GM12878 (cell line): ENCODE measurements around the gene SLC43A1. TPM values are rescaled to one million over a fixed set of nuclear protein-coding genes. Genes with fewer than 3 reads are reported as not detected.

Experiments
- BHLHE40 ChIP-seq, 2 experiments: fragments of 450-650 bp in 1 of 2; IDR thresholded peaks; 2 replicates each; pipeline ENCODE4 v1.6.1; 2011 to 2017; ENCODE audit warnings: low read depth in 2 of 2, borderline replicate concordance in 1 of 2, improper control_type of control experiment in 1 of 2, low read length in 1 of 2, mild to moderate bottlenecking in 1 of 2
- CUX1 ChIP-seq: IDR thresholded peaks from 2 replicates; pipeline ENCODE4 v1.6.1; 2012; ENCODE audit warnings: improper control_type of control experiment, low read depth, low read length; ENCODE audit not compliant: insufficient replicate concordance
- HSF1 ChIP-seq: fragments of 150-350 bp; IDR thresholded peaks from 2 replicates; pipeline ENCODE4 v1.6.1; 2014; ENCODE audit warnings: mild to moderate bottlenecking, low read depth, low read length
- IRF5 ChIP-seq: fragments of 450-650 bp; IDR thresholded peaks from 2 replicates; pipeline ENCODE4 v1.6.1; 2017; ENCODE audit warnings: borderline replicate concordance
- JUNB ChIP-seq: IDR thresholded peaks from 2 replicates; pipeline ENCODE4 v1.6.1; 2016; ENCODE audit warnings: antibody characterized with exemption, mild to moderate bottlenecking
- NFYA ChIP-seq: IDR thresholded peaks from 2 replicates; pipeline ENCODE4 v1.6.1; 2011; ENCODE audit warnings: low read depth, mild to moderate bottlenecking, low read length, improper control_type of control experiment, borderline replicate concordance
- NFYB ChIP-seq: IDR thresholded peaks from 2 replicates; pipeline ENCODE4 v1.6.1; 2011; ENCODE audit warnings: low read depth, mild to moderate bottlenecking, low read length, improper control_type of control experiment, moderate library complexity; ENCODE audit not compliant: insufficient read depth
- NKRF ChIP-seq: fragments of 450-650 bp; conservative IDR thresholded peaks from 2 replicates; pipeline ENCODE4 v1.6.1; 2017; ENCODE audit warnings: mild to moderate bottlenecking, moderate library complexity
- PAX8 ChIP-seq: fragments of 450-650 bp; IDR thresholded peaks from 2 replicates; pipeline ENCODE4 v1.6.1; 2017; ENCODE audit warnings: mild to moderate bottlenecking, moderate library complexity
- POLR2A ChIP-seq: IDR thresholded peaks from 2 replicates; pipeline ENCODE4 v1.6.1; 2011; ENCODE audit warnings: low read depth, mild to moderate bottlenecking, low read length
- PRDM15 ChIP-seq: fragments of 450-650 bp; formaldehyde crosslinking; IDR thresholded peaks from 2 replicates; pipeline ENCODE4 v1.4.0; 2020; ENCODE audit warnings: mild to moderate bottlenecking, moderate library complexity
- RB1 ChIP-seq: fragments of 450-650 bp; formaldehyde crosslinking; IDR thresholded peaks from 2 replicates; pipeline ENCODE4 v1.6.1; 2017; ENCODE audit warnings: mild to moderate bottlenecking, borderline replicate concordance
- RFX5 ChIP-seq: IDR thresholded peaks from 2 replicates; pipeline ENCODE4 v1.6.1; 2011; ENCODE audit warnings: low read depth, low read length, improper control_type of control experiment
- YBX1 ChIP-seq: fragments of 450-650 bp; IDR thresholded peaks from 2 replicates; pipeline ENCODE4 v1.6.1; 2016; ENCODE audit warnings: antibody characterized with exemption
- polyA plus RNA-seq, 11 experiments: library from polyadenylated mRNA; depleted of rRNA in 4 of 11; unstranded in 6 of 11; stranded (reverse) in 5 of 11; fragments of >200 nt; fragmentation: Nextera tagmentation in 4 of 11; fragmentation: Illumina TruSeq in 1 of 11; extraction: Ambion mirVana in 4 of 11; extraction: Trizol in 1 of 11; gene quantifications; 1 replicate in 1 of 11; 2 replicates in 10 of 11; pipeline versions ENCODE4 v1.2.1 to v1.2.3, GENCODE V29; 2011 to 2016; ENCODE audit warnings: inconsistent platforms in 2 of 11, missing spikeins in 2 of 11, low read depth in 1 of 11
- total RNA-seq, 4 experiments: library from RNA; depleted of rRNA in 3 of 4; stranded (reverse); fragments of >200 nt in 3 of 4; fragmentation: Illumina TruSeq in 1 of 4; extraction: Trizol in 1 of 4; gene quantifications; 2 replicates each; pipeline versions ENCODE4 v1.2.1 to v1.2.3, GENCODE V29; 2013 to 2021

SLC43A1 gene
- total and polyA plus RNA-seq, 10 of the 15 experiments (the other 5 are each of a cell fraction or from before 2014, with no cell fraction given) = 1.0 to 17.8 (median 12.6) TPM

- TF ChIP-seq CUX1 = no peak
- TF ChIP-seq NKRF = peak; percentile 83
- no peak for TF ChIP-seq NFYA
- 0 out of 2 replicates have a peak, but pooled peaks have one; percentile 58 for TF ChIP-seq RFX5
- no peak for TF ChIP-seq HSF1
- peak; percentile 72; the same call in 1 of the 2 replicates for TF ChIP-seq NFYB
- TF ChIP-seq PRDM15 (CRISPR knock-in tag) = no peak
- TF ChIP-seq POLR2A = peak; percentile 79
- no peak for TF ChIP-seq PAX8
- TF ChIP-seq RB1 = no peak
- no peak for TF ChIP-seq IRF5
- peak; percentile 5 to 44; a peak in 2 of 4 replicates for TF ChIP-seq BHLHE40 (IDR thresholded peaks at IDR 0.05; ENCODE audit: borderline replicate concordance in 1 of 2, low read depth in 2 of 2, low read length in 1 of 2)
- TF ChIP-seq JUNB = no peak
- no peak for TF ChIP-seq YBX1
Measured at GRCh38 chr11:57530596-57531507, 15.3 kb upstream of the SLC43A1 start, which contains the start of gene TIMM10 (continued).
